ENCODE measurements around the gene PIGN.

Gene PIGN

DNA sequence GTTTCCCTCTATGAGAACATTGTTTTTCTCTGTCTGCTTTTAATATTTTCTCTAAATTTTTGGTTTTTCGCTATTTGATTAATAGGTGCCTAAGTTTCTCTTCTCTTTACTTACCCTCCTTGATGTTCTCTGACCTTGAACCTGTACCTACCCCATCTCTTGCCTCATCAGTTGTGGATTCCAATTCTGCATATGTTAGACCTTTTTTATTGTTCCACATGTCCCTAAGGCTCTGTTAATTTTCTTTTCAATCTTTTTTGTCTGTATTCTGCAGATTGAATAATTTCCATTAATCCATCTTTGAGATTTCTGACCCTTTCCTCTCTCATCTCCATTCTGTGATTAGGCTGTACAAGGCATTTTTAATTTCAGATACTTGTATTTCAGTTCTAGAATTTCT is 23.3 kb upstream of the PIGN start:
- no peak overlapping the region for H3K4me3 ChIP-seq (ENCODE audit: low read depth, low read length)
- no peak for DNase-seq (ENCODE audit: low read depth)
- TF ChIP-seq, protein P1, sequence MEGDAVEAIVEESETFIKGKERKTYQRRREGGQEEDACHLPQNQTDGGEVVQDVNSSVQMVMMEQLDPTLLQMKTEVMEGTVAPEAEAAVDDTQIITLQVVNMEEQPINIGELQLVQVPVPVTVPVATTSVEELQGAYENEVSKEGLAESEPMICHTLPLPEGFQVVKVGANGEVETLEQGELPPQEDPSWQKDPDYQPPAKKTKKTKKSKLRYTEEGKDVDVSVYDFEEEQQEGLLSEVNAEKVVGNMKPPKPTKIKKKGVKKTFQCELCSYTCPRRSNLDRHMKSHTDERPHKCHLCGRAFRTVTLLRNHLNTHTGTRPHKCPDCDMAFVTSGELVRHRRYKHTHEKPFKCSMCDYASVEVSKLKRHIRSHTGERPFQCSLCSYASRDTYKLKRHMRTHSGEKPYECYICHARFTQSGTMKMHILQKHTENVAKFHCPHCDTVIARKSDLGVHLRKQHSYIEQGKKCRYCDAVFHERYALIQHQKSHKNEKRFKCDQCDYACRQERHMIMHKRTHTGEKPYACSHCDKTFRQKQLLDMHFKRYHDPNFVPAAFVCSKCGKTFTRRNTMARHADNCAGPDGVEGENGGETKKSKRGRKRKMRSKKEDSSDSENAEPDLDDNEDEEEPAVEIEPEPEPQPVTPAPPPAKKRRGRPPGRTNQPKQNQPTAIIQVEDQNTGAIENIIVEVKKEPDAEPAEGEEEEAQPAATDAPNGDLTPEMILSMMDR (conservative IDR thresholded peaks at IDR 0.05; ENCODE audit: low read depth, low read length), result no peak

DNA sequence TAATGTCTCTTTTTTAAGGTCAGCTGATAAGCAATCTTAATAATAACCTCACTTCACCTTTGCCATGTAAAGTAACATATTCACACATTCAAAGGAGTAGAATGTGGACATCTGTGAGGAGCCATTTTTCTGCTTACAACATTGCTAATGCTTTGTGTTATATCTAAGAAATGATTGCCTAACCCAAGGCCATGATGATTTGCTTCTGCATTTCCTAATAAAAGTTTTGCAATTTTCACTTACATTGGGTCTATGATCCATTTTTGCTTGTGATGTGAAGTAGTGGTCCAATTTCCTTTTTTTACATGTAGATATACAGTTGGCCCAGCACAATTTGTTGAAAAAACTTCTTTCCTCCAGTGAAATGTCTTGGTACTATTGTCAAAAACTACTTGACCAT is 22.2 kb upstream of the PIGN start:
- no peak for DNase-seq (ENCODE audit: low read depth)
- no peak overlapping the region for H3K4me3 ChIP-seq (ENCODE audit: low read depth, low read length)
- TF ChIP-seq, protein P1 (conservative IDR thresholded peaks at IDR 0.05; ENCODE audit: low read depth, low read length), result no peak

DNA sequence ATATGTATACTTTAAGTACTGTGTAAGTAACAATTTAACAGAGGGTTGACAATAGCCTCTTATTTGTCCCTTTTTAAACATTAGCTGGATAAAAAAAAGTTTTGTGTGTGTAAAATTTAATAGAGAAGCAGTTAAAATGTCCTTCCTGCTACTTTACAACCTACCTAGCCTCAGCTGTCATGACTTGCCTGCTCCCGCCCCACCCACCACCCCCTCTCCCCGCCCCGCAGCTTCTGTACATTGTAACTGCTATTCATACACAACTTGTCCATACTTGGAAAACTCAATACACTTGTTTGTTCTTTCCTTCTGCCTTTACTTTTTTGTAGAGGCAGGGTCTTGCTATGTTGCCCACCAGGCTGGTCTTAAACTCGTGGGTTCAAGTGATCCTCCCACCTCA is 19.7 kb upstream of the PIGN start:
- TF ChIP-seq, protein P1 (conservative IDR thresholded peaks at IDR 0.05; ENCODE audit: low read depth, low read length), result no peak
- no peak overlapping the region for H3K4me3 ChIP-seq (ENCODE audit: low read depth, low read length)
- DNase-seq (ENCODE audit: low read depth), result no peak

DNA sequence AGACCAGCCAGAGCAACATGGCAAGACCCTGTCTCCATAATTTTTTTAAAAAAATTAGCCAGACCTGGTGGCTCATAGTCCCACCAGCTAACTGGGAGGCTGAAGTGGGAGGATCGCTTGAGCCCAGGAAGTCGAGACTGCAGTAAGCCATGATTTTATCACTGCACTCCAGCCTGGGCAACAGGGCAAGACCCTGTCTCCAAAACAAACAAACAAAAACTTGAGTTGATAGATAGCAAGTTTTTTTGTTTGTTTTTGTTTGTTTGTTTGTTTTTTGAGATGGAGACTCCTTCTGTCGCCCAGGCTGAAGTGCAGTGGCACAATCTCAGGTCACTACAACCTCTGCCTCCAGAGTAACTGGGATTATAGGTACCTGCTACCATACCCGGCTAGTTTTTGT is 19.0 kb upstream of the PIGN start:
- TF ChIP-seq, protein P1 (conservative IDR thresholded peaks at IDR 0.05; ENCODE audit: low read depth, low read length), result no peak
- no peak overlapping the region for H3K4me3 ChIP-seq (ENCODE audit: low read depth, low read length)
- no peak for DNase-seq (ENCODE audit: low read depth)

DNA sequence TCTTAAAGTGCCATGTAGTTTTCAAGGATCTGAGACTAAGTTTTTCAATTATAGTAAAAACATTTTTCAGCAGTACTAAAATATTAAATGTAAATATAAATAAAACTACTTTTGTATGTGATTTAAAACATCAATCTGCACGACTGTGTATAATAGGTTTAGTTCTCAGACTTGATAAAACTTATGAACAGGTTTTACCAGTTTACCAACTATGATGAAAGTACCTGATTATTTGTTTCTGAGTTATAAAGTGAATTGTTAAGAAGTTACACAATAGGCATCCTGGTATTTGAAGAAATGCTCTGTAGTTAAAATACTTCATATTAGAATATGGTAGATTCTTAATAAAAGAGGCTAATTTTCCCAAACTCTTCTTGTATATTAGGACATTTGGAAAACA is 15.0 kb upstream of the PIGN start:
- no peak for DNase-seq (ENCODE audit: low read depth)
- no peak overlapping the region for H3K4me3 ChIP-seq (ENCODE audit: low read depth, low read length)
- TF ChIP-seq, protein P1 (conservative IDR thresholded peaks at IDR 0.05; ENCODE audit: low read depth, low read length), result no peak

DNA sequence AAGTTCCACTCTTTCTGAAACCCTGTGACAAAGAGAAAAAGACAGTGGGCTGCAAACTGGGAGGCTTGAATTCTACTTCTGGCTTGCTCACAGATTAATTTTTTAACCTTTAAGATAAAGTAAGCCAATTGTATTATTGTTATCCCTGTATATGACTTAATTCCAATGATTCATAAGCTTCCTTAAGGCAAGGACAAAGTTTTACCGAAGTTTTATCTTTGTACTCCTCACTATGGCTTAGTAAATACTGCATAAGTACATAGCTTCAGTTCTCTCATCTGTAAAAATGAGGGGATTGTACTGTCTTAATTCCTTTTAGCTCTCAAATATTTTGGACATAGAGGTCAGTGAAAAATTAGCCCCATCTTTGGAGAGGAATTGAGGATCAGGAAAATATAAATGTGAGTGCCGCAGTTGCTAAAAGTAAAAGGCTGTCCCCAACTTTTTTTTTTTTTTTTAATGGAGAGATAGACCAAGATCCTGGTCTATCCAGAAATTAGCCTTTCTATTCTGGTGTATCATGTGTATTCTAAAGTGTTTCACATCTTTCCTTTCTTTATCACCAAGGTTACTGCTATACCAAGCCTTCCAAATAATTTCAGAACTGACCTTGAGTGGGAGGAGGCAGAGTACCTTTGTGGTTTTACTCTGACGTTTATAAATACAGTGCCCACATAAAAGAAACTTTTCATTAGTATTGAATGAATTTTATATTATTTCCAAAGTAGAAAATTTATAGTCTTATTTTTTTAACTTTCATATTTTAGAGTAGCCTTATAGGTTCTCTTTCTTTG is 13.5 kb upstream of the PIGN start:
- no peak overlapping the region for H3K4me3 ChIP-seq (ENCODE audit: low read depth, low read length)
- DNase-seq (ENCODE audit: low read depth), result no peak
- TF ChIP-seq, protein P1 (conservative IDR thresholded peaks at IDR 0.05; ENCODE audit: low read depth, low read length), result no peak

DNA sequence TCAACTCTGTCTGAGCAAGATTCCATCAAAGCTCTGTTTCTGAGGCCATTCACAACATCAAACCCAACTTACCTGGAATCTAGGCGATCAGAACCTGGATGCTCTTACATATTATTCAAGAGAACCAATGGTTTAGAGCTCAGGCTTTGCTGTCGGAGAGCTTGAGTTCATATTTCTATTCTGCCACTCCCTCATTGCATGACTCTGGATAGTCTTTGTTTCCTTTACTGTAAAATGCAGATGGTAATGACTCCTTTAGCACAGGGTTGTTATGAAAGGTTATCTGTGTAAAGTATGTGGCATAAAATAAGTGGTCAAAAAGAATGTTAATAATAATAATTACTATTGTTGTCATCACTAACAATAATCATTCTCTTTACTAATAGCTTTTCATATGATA is 12.8 kb upstream of the PIGN start:
- TF ChIP-seq, protein P1 (conservative IDR thresholded peaks at IDR 0.05; ENCODE audit: low read depth, low read length), result no peak
- H3K4me3 ChIP-seq (ENCODE audit: low read depth, low read length), result no peak overlapping the region
- no peak for DNase-seq (ENCODE audit: low read depth)

All from choroid plexus epithelial cell (primary cell).